K562 (cell line): ENCODE results near the gene AMTN.

Source experiments
- BHLHE40 ChIP-seq: IDR thresholded peaks from 2 replicates; pipeline ENCODE4 v1.6.1; 2011; ENCODE audit warnings: low read length, improper control_type of control experiment
- CREB1 ChIP-seq, 2 experiments: sonication (generic) in 1 of 2; formaldehyde crosslinking in 1 of 2; IDR thresholded peaks; 2 replicates each; pipeline versions ENCODE4 v1.6.1 to v1.8.0; 2012 to 2022; ENCODE audit warnings: inconsistent platforms in 1 of 2, mild to moderate bottlenecking in 1 of 2, missing genetic modification reagents in 1 of 2, moderate library complexity in 1 of 2
- CSDE1 ChIP-seq, 2 experiments: fragments of 450-650 bp; IDR thresholded peaks; 2 replicates each; pipeline ENCODE4 v1.6.1; 2016; ENCODE audit warnings: mild to moderate bottlenecking in 1 of 2
- EHMT2 ChIP-seq: fragments of 450-650 bp; IDR thresholded peaks from 2 replicates; pipeline ENCODE4 v1.6.1; 2018; ENCODE audit warnings: antibody characterized with exemption
- JUND ChIP-seq, 2 experiments: IDR thresholded peaks; 2 replicates in 1 of 2; 3 replicates in 1 of 2; pipeline ENCODE4 v1.6.1; 2011; ENCODE audit warnings: borderline replicate concordance in 2 of 2, low read depth in 2 of 2, low read length in 2 of 2, improper control_type of control experiment in 1 of 2, missing biosample characterization in 1 of 2, missing genetic modification characterization in 1 of 2, missing genetic modification reagents in 1 of 2
- RAD21 ChIP-seq, 2 experiments: fragments of 250-450 bp in 1 of 2; fragments of 450-650 bp in 1 of 2; sonication (Bioruptor Pico) in 1 of 2; formaldehyde crosslinking in 1 of 2; IDR thresholded peaks in 1 of 2; conservative IDR thresholded peaks in 1 of 2; 2 replicates each; pipeline versions ENCODE4 v1.4.0 to v1.8.0; 2020 to 2022; ENCODE audit warnings: mild to moderate bottlenecking in 2 of 2, moderate library complexity in 1 of 2
- SAP30 ChIP-seq: fragments of 200-600 bp; sonication (generic); IDR thresholded peaks from 2 replicates; pipeline ENCODE4 v1.6.1; 2012; ENCODE audit warnings: borderline replicate concordance, low read depth, mild to moderate bottlenecking, moderate library complexity, low read length, control low read depth, inconsistent platforms; ENCODE audit not compliant: insufficient read depth, poor library complexity, severe bottlenecking
- XRCC4 ChIP-seq: IDR thresholded peaks from one replicate; pipeline ENCODE4 v1.6.1; 2011; ENCODE audit not compliant: insufficient read depth, insufficient read length; ENCODE audit errors: extremely low read depth
- ZBED1 ChIP-seq: IDR thresholded peaks from 2 replicates; pipeline ENCODE4 v1.6.1; 2014
- ZNF274 ChIP-seq: IDR thresholded peaks from 2 replicates; pipeline ENCODE4 v1.6.1; 2011; ENCODE audit warnings: low read depth, mild to moderate bottlenecking, low read length, moderate library complexity, borderline replicate concordance

GRCh38 chr4:70471897-70472296 lies 46.5 kb upstream of the AMTN start, which contains the start of gene MUC7:
- TF ChIP-seq SAP30 (no peak), ZNF274 (no peak), BHLHE40 (no peak), EHMT2 (no peak), RAD21 (CRISPR knock-in tag; conservative IDR thresholded peaks at IDR 0.05 in 1 of 2, IDR thresholded peaks at IDR 0.05 in 1 of 2) (no peak), XRCC4 (no peak), CREB1 (IDR thresholded peaks at IDR 0.05) (no peak), CREB1 (CRISPR knock-in tag; IDR thresholded peaks at IDR 0.05) (no peak), CSDE1 (IDR thresholded peaks at IDR 0.05) (no peak), JUND (IDR thresholded peaks at IDR 0.05; ENCODE audit: borderline replicate concordance, low read depth, low read length) (no peak), JUND (tag; IDR thresholded peaks at IDR 0.05; ENCODE audit: borderline replicate concordance, low read depth, low read length) (no peak), ZBED1 (no peak)
